Neural cell (in vitro differentiated cells): Measurements from ENCODE around the gene GLT6D1.

Source experiments
- POLR2AphosphoS5 ChIP-seq: IDR thresholded peaks from 2 replicates; pipeline ENCODE4 v1.6.1; 2012
- RAD21 ChIP-seq: fragments of 450-650 bp; conservative IDR thresholded peaks from 2 replicates; pipeline ENCODE4 v1.6.1; 2014; ENCODE audit warnings: antibody characterized with exemption, mild to moderate bottlenecking, moderate library complexity
- TAF1 ChIP-seq: IDR thresholded peaks from 2 replicates; pipeline ENCODE4 v1.6.1; 2012; ENCODE audit warnings: low read depth
- TF ChIP-seq, protein P1 (sequence below): fragments of 450-650 bp; IDR thresholded peaks from 2 replicates; pipeline ENCODE4 v1.5.1; 2014; ENCODE audit warnings: antibody characterized with exemption, mild to moderate bottlenecking, moderate library complexity; ENCODE audit not compliant: poor library complexity, severe bottlenecking
- TF ChIP-seq, protein P2 (sequence below): IDR thresholded peaks from 2 replicates; pipeline ENCODE4 v1.6.1; 2012; ENCODE audit warnings: borderline replicate concordance

DNA sequence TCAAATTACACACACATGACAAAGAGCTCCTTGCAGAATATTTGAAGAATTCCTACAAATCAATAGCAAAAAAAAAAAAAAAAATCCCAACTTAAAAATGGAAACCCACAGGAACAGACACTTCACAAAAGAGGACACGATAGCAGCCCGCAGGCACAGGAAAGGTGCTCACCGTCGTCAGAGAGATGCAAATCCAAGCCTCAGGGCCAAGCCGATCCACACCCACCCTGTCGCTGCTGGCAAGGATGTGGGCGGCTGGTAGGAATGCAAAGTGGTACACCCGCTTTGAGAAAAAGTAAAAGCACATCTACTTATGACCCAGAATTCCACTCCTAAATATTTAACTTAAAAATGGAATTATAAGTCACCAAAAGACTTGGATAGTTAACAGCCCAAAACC is 34.6 kb upstream of the GLT6D1 start:
- TF ChIP-seq, protein P1, sequence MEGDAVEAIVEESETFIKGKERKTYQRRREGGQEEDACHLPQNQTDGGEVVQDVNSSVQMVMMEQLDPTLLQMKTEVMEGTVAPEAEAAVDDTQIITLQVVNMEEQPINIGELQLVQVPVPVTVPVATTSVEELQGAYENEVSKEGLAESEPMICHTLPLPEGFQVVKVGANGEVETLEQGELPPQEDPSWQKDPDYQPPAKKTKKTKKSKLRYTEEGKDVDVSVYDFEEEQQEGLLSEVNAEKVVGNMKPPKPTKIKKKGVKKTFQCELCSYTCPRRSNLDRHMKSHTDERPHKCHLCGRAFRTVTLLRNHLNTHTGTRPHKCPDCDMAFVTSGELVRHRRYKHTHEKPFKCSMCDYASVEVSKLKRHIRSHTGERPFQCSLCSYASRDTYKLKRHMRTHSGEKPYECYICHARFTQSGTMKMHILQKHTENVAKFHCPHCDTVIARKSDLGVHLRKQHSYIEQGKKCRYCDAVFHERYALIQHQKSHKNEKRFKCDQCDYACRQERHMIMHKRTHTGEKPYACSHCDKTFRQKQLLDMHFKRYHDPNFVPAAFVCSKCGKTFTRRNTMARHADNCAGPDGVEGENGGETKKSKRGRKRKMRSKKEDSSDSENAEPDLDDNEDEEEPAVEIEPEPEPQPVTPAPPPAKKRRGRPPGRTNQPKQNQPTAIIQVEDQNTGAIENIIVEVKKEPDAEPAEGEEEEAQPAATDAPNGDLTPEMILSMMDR = no peak
- TF ChIP-seq, protein P2, sequence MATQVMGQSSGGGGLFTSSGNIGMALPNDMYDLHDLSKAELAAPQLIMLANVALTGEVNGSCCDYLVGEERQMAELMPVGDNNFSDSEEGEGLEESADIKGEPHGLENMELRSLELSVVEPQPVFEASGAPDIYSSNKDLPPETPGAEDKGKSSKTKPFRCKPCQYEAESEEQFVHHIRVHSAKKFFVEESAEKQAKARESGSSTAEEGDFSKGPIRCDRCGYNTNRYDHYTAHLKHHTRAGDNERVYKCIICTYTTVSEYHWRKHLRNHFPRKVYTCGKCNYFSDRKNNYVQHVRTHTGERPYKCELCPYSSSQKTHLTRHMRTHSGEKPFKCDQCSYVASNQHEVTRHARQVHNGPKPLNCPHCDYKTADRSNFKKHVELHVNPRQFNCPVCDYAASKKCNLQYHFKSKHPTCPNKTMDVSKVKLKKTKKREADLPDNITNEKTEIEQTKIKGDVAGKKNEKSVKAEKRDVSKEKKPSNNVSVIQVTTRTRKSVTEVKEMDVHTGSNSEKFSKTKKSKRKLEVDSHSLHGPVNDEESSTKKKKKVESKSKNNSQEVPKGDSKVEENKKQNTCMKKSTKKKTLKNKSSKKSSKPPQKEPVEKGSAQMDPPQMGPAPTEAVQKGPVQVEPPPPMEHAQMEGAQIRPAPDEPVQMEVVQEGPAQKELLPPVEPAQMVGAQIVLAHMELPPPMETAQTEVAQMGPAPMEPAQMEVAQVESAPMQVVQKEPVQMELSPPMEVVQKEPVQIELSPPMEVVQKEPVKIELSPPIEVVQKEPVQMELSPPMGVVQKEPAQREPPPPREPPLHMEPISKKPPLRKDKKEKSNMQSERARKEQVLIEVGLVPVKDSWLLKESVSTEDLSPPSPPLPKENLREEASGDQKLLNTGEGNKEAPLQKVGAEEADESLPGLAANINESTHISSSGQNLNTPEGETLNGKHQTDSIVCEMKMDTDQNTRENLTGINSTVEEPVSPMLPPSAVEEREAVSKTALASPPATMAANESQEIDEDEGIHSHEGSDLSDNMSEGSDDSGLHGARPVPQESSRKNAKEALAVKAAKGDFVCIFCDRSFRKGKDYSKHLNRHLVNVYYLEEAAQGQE = no peak
- TF ChIP-seq TAF1 = no peak
- no peak for TF ChIP-seq POLR2AphosphoS5
- TF ChIP-seq RAD21 = no peak
